DMS53 (cell line): ENCODE results near the gene NT5C1A.

Source experiments
- DNase-seq: peaks from one replicate; lab custom pipeline; 2025; lab: John Stamatoyannopoulos, UW

NT5C1A gene

GRCh38 chr1:39671793-39672550 is at the start of gene NT5C1A:
Gene NT5C1A (minus strand): TSS chr1:39672107. CDS start chr1:39672038, 69 bp downstream.
- peak; percentile 63 for DNase-seq

- DNase-seq, result peak; percentile 30
Measured at GRCh38 chr1:39721664-39722063, 49.8 kb upstream of the NT5C1A start.

- peak; percentile 87 for DNase-seq
Measured at GRCh38 chr1:39720094-39720999, 48.4 kb upstream of the NT5C1A start.

GRCh38 chr1:39717809-39718208 is 45.9 kb upstream of the NT5C1A start:
- no peak for DNase-seq

- no peak for DNase-seq
Measured at GRCh38 chr1:39713557-39713956, 41.6 kb upstream of the NT5C1A start.

- no peak for DNase-seq
Measured at GRCh38 chr1:39711966-39712340, 40.0 kb upstream of the NT5C1A start.

- no peak for DNase-seq
Measured at GRCh38 chr1:39711104-39711965, 39.4 kb upstream of the NT5C1A start.

- no peak for DNase-seq
Measured at GRCh38 chr1:39707506-39707905, 35.6 kb upstream of the NT5C1A start.

- DNase-seq, result no peak
Measured at GRCh38 chr1:39704757-39705156, 32.9 kb upstream of the NT5C1A start.

GRCh38 chr1:39701049-39701439 is 29.1 kb upstream of the NT5C1A start:
- peak; percentile 73 for DNase-seq

GRCh38 chr1:39700348-39700747 is 28.4 kb upstream of the NT5C1A start:
- DNase-seq, result no peak

- DNase-seq, result peak; percentile 16
Measured at GRCh38 chr1:39699419-39699818, 27.5 kb upstream of the NT5C1A start.

- no peak for DNase-seq
Measured at GRCh38 chr1:39698568-39698967, 26.7 kb upstream of the NT5C1A start.

- no peak for DNase-seq
Measured at GRCh38 chr1:39696448-39696847, 24.5 kb upstream of the NT5C1A start.

- DNase-seq, result no peak
Measured at GRCh38 chr1:39695016-39695415, 23.1 kb upstream of the NT5C1A start.

- DNase-seq, result peak; percentile 47
Measured at GRCh38 chr1:39694026-39694425, 22.1 kb upstream of the NT5C1A start.

- DNase-seq, result peak; percentile 86
Measured at GRCh38 chr1:39692152-39693074, 20.5 kb upstream of the NT5C1A start.

GRCh38 chr1:39691383-39692151 is 19.7 kb upstream of the NT5C1A start, which contains the start of gene HPCAL4:
Gene HPCAL4 (minus strand): TSS chr1:39691433. CDS start chr1:39684603, 6,830 bp downstream.
- peak; percentile 99 for DNase-seq

- DNase-seq, result peak; percentile 61
Measured at GRCh38 chr1:39690794-39691382, 19.0 kb upstream of the NT5C1A start.

GRCh38 chr1:39690225-39690624 is 18.3 kb upstream of the NT5C1A start:
- no peak for DNase-seq
